Measurements from ENCODE around the gene PLEK2. TPM values are rescaled to one million over a fixed set of nuclear protein-coding genes. Genes with fewer than 3 reads are reported as not detected.

PLEK2 gene
- 50.1 and 88.7 TPM in 2 replicates for total RNA-seq

GRCh38 chr14:67411820-67412421 lies at the start of gene PLEK2:
Gene PLEK2, minus strand, starts transcription at chr14:67412165. Its CDS starts 106 bp downstream, at chr14:67412059.

GRCh38 chr14:67359775-67360469 lies 52.0 kb downstream of the PLEK2 start, which contains the start of the genes ATP6V1D and EIF2S1:
Gene ATP6V1D, minus strand, starts transcription at chr14:67359804. Its CDS starts 106 bp downstream, at chr14:67359698.
Gene EIF2S1, plus strand, starts transcription at chr14:67360328. Its CDS starts 4,440 bp downstream, at chr14:67364768.

Other genes starting within 250 kb of the PLEK2 start
- not detected in 2 replicates for gene GARIN2, start 222.7 kb downstream of the PLEK2 start, total RNA-seq
- 17.4 and 20.5 TPM in 2 replicates for gene PALS1, start 170.7 kb downstream of the PLEK2 start, total RNA-seq
- 108 and 109 TPM in 2 replicates for gene ATP6V1D, start 52.4 kb downstream of the PLEK2 start, total RNA-seq
- 199 and 315 TPM in 2 replicates for gene EIF2S1, start 51.8 kb downstream of the PLEK2 start, total RNA-seq
- 0.43 and 1.9 TPM in 2 replicates for gene TMEM229B, start 76.6 kb upstream of the PLEK2 start, total RNA-seq
- gene PLEKHH1, start 121.1 kb upstream of the PLEK2 start, total RNA-seq: 2.9 and 4.0 TPM in 2 replicates
- gene PIGH, start 188.1 kb upstream of the PLEK2 start, total RNA-seq: 18.1 and 20.0 TPM in 2 replicates
- 52.0 and 53.7 TPM in 2 replicates for gene ARG2, start 207.8 kb upstream of the PLEK2 start, total RNA-seq

Data from tracheal epithelial cell (primary cell).